Caco-2 (cell line): Measurements from ENCODE around the gene WDR43. TPM values are rescaled to one million over a fixed set of nuclear protein-coding genes. Genes with fewer than 3 reads are reported as not detected.

Experiments used
- BruUV-seq: library from RNA; stranded (reverse); fragments of 400-500 nt; replicated peaks from 2 replicates; lab custom pipeline; 2021; lab: Mats Ljungman, UMichigan
- CTCF ChIA-PET: fragments of 300-600 bp; sonication (Branson Sonifier 250); formaldehyde crosslinking; loops from one replicate; lab custom pipeline; 2022; ENCODE audit warnings: antibody characterized with exemption; lab: Charles Lee
- POLR2A ChIA-PET: fragments of 300-600 bp; sonication (Branson Sonifier 250); formaldehyde crosslinking; loops from one replicate; lab custom pipeline; 2022; ENCODE audit warnings: antibody characterized with exemption; lab: Charles Lee
- DNase-seq, 2 experiments: peaks; one replicate each; pipeline versions ENCODE4 v3.0.0 to v3.0.0-alpha.2; 2020 to 2022
- H3K27me3 ChIP-seq: replicated peaks from 2 replicates; pipeline ENCODE4 v1.6.0; 2011; ENCODE audit warnings: low read length; ENCODE audit not compliant: control insufficient read depth, insufficient read depth
- H3K36me3 ChIP-seq: 2 replicates; pipeline ENCODE4 v1.5.1; 2011; ENCODE audit warnings: low read length; ENCODE audit not compliant: control insufficient read depth, insufficient read depth
- H3K4me1 ChIP-seq: fragments of 250-450 bp; sonication (Bioruptor Pico); 2 replicates; pipeline ENCODE4 v1.5.1; 2020; ENCODE audit warnings: mild to moderate bottlenecking
- H3K4me3 ChIP-seq: 2 replicates; pipeline ENCODE4 v1.5.1; 2011; ENCODE audit warnings: low read depth, mild to moderate bottlenecking, control low read depth, low read length
- H3K9me3 ChIP-seq: fragments of 250-450 bp; sonication (Bioruptor Pico); 2 replicates; pipeline ENCODE4 v1.5.1; 2020; ENCODE audit warnings: mild to moderate bottlenecking, moderate library complexity
- H3K27ac Mint-ChIP-seq: one replicate; pipeline ENCODE4 v1.8.0; 2022; ENCODE audit warnings: mixed read lengths; ENCODE audit not compliant: unreplicated experiment
- H3K27me3 Mint-ChIP-seq: one replicate; pipeline ENCODE4 v1.8.0; 2022; ENCODE audit warnings: mixed read lengths; ENCODE audit not compliant: insufficient read depth, unreplicated experiment
- H3K36me3 Mint-ChIP-seq: one replicate; pipeline ENCODE4 v1.8.0; 2022; ENCODE audit warnings: mild to moderate bottlenecking, mixed read lengths; ENCODE audit not compliant: insufficient read depth, unreplicated experiment
- H3K4me1 Mint-ChIP-seq: one replicate; pipeline ENCODE4 v1.8.0; 2022; ENCODE audit warnings: low read depth, mixed read lengths; ENCODE audit not compliant: unreplicated experiment
- H3K4me3 Mint-ChIP-seq: one replicate; pipeline ENCODE4 v1.8.0; 2022; ENCODE audit warnings: mild to moderate bottlenecking, moderate library complexity, mixed read lengths; ENCODE audit not compliant: unreplicated experiment
- H3K9me3 Mint-ChIP-seq: one replicate; pipeline ENCODE4 v1.8.0; 2022; ENCODE audit warnings: mixed read lengths; ENCODE audit not compliant: unreplicated experiment
- intact Hi-C: fragments of 100-400 bp; cut with micrococcal nuclease; formaldehyde crosslinking; loops from one replicate; pipeline ENCODE4 v1.10.0; 2022; ENCODE audit not compliant: unreplicated experiment
- total RNA-seq: library from RNA; stranded (reverse); gene quantifications from 2 replicates; pipeline ENCODE4 v1.2.3, GENCODE V29; 2022
- TF ChIP-seq, protein P1 (sequence below), 2 experiments: fragments of 200-600 bp in 1 of 2; IDR thresholded peaks; 1 replicate in 1 of 2; 2 replicates in 1 of 2; pipeline versions ENCODE4 v1.5.1 to v1.8.0; 2011 to 2022; ENCODE audit warnings: antibody characterized with exemption in 1 of 2, control low read depth in 1 of 2, inconsistent platforms in 1 of 2, low read depth in 1 of 2, low read length in 1 of 2, mild to moderate bottlenecking in 1 of 2, moderate library complexity in 1 of 2; ENCODE audit not compliant: insufficient read depth in 1 of 2, severe bottlenecking in 1 of 2, unreplicated experiment in 1 of 2

The WDR43 gene
- total RNA-seq, 1 experiment from 2014 or later, result 133 TPM

GRCh38 chr2:28993206-28993960 lies 98.9 kb downstream of the WDR43 start:
- DNase-seq, result no peak
- peaks cover 9% of the 10 kb centered on the region; the same call in 1 of the 2 replicates for H3K4me1 ChIP-seq
- no peaks in the 10 kb centered on the region for H3K27me3 Mint-ChIP-seq
- H3K4me1 Mint-ChIP-seq, result peaks cover 25% of the 10 kb centered on the region
- POLR2A ChIA-PET, result no interaction called here
- no peaks in the 10 kb centered on the region for H3K9me3 Mint-ChIP-seq
- H3K9me3 ChIP-seq, result no peaks in the 10 kb centered on the region
- BruUV-seq, result no TSS peak
- CTCF ChIA-PET, result no interaction called here
- no peaks in the 10 kb centered on the region for H3K36me3 ChIP-seq
- no peak overlapping the region for H3K27ac Mint-ChIP-seq
- TF ChIP-seq, protein P1, sequence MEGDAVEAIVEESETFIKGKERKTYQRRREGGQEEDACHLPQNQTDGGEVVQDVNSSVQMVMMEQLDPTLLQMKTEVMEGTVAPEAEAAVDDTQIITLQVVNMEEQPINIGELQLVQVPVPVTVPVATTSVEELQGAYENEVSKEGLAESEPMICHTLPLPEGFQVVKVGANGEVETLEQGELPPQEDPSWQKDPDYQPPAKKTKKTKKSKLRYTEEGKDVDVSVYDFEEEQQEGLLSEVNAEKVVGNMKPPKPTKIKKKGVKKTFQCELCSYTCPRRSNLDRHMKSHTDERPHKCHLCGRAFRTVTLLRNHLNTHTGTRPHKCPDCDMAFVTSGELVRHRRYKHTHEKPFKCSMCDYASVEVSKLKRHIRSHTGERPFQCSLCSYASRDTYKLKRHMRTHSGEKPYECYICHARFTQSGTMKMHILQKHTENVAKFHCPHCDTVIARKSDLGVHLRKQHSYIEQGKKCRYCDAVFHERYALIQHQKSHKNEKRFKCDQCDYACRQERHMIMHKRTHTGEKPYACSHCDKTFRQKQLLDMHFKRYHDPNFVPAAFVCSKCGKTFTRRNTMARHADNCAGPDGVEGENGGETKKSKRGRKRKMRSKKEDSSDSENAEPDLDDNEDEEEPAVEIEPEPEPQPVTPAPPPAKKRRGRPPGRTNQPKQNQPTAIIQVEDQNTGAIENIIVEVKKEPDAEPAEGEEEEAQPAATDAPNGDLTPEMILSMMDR (IDR thresholded peaks at IDR 0.05; ENCODE audit: insufficient read depth in 1 of 2, low read depth in 1 of 2, low read length in 1 of 2, severe bottlenecking in 1 of 2, unreplicated experiment in 1 of 2), result no peak
- intact Hi-C loops, result no loop called here
- no peak overlapping the region for H3K4me3 Mint-ChIP-seq
- no peaks in the 10 kb centered on the region for H3K27me3 ChIP-seq
- H3K4me3 ChIP-seq, result no peak overlapping the region
- H3K36me3 Mint-ChIP-seq, result no peaks in the 10 kb centered on the region

- Mint-ChIP-seq H3K4me3 (no peak overlapping the region), H3K27me3 (no peaks in the 10 kb centered on the region), H3K4me1 (peaks cover 25% of the 10 kb centered on the region), H3K9me3 (no peaks in the 10 kb centered on the region), H3K27ac (no peak overlapping the region), H3K36me3 (no peaks in the 10 kb centered on the region)
- POLR2A ChIA-PET, result no interaction called here
- H3K4me3 ChIP-seq, result no peak overlapping the region
- no peaks in the 10 kb centered on the region for H3K36me3 ChIP-seq
- H3K4me1 ChIP-seq, result peaks cover 9% of the 10 kb centered on the region; the same call in 1 of the 2 replicates
- no peak for DNase-seq
- H3K9me3 ChIP-seq, result no peaks in the 10 kb centered on the region
- CTCF ChIA-PET, result no interaction called here
- intact Hi-C loops, result no loop called here
- no TSS peak for BruUV-seq
- H3K27me3 ChIP-seq, result no peaks in the 10 kb centered on the region
- TF ChIP-seq, protein P1 (IDR thresholded peaks at IDR 0.05; ENCODE audit: insufficient read depth in 1 of 2, low read depth in 1 of 2, low read length in 1 of 2, severe bottlenecking in 1 of 2, unreplicated experiment in 1 of 2), result no peak
These were observed 99.6 kb downstream of the WDR43 start for GRCh38 chr2:28994074-28994473.

DNA sequence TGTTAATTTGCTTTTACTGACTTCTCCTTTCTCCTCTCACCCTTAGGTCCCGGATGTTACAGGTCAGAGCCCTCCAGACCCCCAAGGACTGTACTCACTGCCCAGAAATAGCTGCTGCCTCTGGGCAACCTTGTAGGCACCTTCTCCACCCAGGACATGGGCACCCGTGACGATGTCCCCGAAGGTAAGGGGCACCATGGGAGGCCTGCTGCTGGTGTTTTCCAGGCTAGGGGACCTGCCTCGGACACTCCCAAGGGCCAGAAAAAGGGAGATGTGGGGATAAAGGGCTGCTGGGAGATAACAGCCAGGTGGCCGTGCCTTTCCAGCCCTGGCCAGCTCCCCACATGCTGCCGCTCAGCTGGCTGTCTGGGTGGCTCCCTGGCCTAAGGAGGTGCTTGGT lies 100.2 kb downstream of the WDR43 start:
- CTCF ChIA-PET, result no interaction called here
- no peak overlapping the region for H3K4me3 ChIP-seq
- intact Hi-C loops, result no loop called here
- H3K36me3 ChIP-seq, result no peaks in the 10 kb centered on the region
- no TSS peak for BruUV-seq
- H3K27me3 Mint-ChIP-seq, result no peaks in the 10 kb centered on the region
- H3K4me1 Mint-ChIP-seq, result peaks cover 25% of the 10 kb centered on the region
- no peaks in the 10 kb centered on the region for H3K27me3 ChIP-seq
- H3K27ac Mint-ChIP-seq, result no peak overlapping the region
- TF ChIP-seq, protein P1 (IDR thresholded peaks at IDR 0.05; ENCODE audit: insufficient read depth in 1 of 2, low read depth in 1 of 2, low read length in 1 of 2, severe bottlenecking in 1 of 2, unreplicated experiment in 1 of 2), result no peak
- no peaks in the 10 kb centered on the region for H3K9me3 ChIP-seq
- no peaks in the 10 kb centered on the region for H3K9me3 Mint-ChIP-seq
- DNase-seq, result no peak
- peaks cover 9% of the 10 kb centered on the region; the same call in 1 of the 2 replicates for H3K4me1 ChIP-seq
- POLR2A ChIA-PET, result no interaction called here
- no peaks in the 10 kb centered on the region for H3K36me3 Mint-ChIP-seq
- no peak overlapping the region for H3K4me3 Mint-ChIP-seq
